Bronchial epithelial cell (primary cell): ENCODE data around the gene DNM3. TPM values are rescaled to one million over a fixed set of nuclear protein-coding genes. Genes with fewer than 3 reads are reported as not detected.

Experiments used
- DNase-seq: peaks from one replicate; pipeline ENCODE4 v3.0.0-alpha.2; 2010; ENCODE audit warnings: low read depth
- FAIRE-seq: peaks from 2 replicates; lab custom pipeline; 2011; peaks lifted over from hg19 to GRCh38; lab: Jason Lieb, UNC
- H3K27me3 ChIP-seq: 2 replicates; pipeline ENCODE4 v1.5.1; 2011; ENCODE audit warnings: low read length; ENCODE audit not compliant: control insufficient read depth, insufficient read depth
- H3K36me3 ChIP-seq: 2 replicates; pipeline ENCODE4 v1.5.1; 2011; ENCODE audit warnings: low read length; ENCODE audit not compliant: control insufficient read depth, insufficient read depth
- H3K4me3 ChIP-seq: 2 replicates; pipeline ENCODE4 v1.5.1; 2011; ENCODE audit warnings: mild to moderate bottlenecking, low read depth, low read length, control low read depth
- total RNA-seq: library from RNA; depleted of rRNA; stranded (reverse); fragments of >200 nt; gene quantifications from 2 replicates; pipeline ENCODE4 v1.2.1, GENCODE V29; 2014
- TF ChIP-seq, protein P1 (sequence below): IDR thresholded peaks from 2 replicates; pipeline ENCODE4 v1.5.1; 2011; ENCODE audit warnings: mild to moderate bottlenecking, moderate library complexity, low read length, control low read depth, inconsistent platforms; ENCODE audit not compliant: insufficient read depth, severe bottlenecking

Gene DNM3
- total RNA-seq, 1 donor from 2014 or later = 1.3 TPM

DNA sequence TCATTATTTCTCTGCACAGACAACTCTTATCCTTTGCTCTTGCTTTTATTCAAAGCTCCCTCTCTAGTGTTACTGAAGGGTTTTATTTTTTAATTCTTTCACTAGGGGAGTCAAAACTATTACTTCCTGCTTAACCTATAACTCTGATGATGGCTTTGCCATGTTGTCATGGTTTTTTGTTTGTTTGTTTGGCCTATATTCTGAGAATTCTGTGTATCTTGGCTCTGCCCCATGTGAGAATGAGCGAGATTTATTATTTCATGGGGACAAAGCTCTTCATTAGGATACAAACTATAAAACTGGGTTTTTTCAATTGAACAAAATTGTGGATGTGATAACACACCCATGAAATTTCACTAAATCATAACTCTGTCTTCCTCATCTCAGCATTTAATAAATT lies 388.6 kb downstream of the DNM3 start:
- DNase-seq (no peak), FAIRE-seq (no peak)
- Histone ChIP-seq H3K36me3 (no peaks in the 10 kb centered on the region), H3K27me3 (no peaks in the 10 kb centered on the region), H3K4me3 (no peak overlapping the region)
- TF ChIP-seq, protein P1, sequence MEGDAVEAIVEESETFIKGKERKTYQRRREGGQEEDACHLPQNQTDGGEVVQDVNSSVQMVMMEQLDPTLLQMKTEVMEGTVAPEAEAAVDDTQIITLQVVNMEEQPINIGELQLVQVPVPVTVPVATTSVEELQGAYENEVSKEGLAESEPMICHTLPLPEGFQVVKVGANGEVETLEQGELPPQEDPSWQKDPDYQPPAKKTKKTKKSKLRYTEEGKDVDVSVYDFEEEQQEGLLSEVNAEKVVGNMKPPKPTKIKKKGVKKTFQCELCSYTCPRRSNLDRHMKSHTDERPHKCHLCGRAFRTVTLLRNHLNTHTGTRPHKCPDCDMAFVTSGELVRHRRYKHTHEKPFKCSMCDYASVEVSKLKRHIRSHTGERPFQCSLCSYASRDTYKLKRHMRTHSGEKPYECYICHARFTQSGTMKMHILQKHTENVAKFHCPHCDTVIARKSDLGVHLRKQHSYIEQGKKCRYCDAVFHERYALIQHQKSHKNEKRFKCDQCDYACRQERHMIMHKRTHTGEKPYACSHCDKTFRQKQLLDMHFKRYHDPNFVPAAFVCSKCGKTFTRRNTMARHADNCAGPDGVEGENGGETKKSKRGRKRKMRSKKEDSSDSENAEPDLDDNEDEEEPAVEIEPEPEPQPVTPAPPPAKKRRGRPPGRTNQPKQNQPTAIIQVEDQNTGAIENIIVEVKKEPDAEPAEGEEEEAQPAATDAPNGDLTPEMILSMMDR = no peak

DNA sequence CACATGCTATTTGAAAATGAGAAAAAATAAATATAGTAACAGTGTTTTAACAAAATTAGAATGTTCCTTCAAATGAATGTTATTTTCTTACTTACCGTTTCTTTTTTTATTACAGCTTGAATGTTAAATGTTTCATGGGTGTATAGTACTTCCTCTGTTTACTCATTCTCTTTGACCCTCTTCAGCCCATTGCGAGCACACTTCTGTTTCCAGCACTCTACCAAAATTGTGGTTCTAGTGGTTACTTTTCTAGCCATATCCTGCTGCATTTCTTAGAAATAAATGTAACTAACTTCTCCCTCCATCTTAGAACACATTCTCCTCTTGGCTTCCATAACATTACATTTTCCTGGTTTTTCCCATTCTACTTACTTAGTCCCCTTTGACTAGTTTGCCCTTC lies 389.2 kb downstream of the DNM3 start:
- DNase-seq (no peak), FAIRE-seq (no peak)
- TF ChIP-seq, protein P1 = no peak
- H3K36me3 ChIP-seq = no peaks in the 10 kb centered on the region
- H3K27me3 ChIP-seq = no peaks in the 10 kb centered on the region
- H3K4me3 ChIP-seq = no peak overlapping the region

DNA sequence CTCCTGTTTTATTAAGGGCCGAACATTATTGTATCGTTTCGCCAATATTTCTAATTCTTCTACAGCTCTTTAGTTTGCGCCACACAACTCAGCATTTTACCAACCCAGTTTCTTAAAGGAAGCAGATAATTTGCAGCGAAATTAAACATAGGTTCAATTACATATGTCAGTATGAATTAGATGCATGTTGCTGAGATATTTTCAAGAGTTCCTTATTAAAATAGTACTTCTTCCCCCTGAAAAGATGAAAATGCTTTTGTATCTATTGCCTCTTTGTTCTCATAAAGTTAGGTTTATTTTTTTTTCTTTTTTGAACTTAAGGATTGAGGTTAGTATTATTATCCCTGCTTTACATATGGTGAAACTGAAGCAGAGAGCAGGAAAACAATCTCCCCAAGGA lies 395.7 kb downstream of the DNM3 start:
- no peaks in the 10 kb centered on the region for H3K27me3 ChIP-seq
- TF ChIP-seq, protein P1 = no peak
- H3K36me3 ChIP-seq = no peaks in the 10 kb centered on the region
- H3K4me3 ChIP-seq = no peak overlapping the region
- FAIRE-seq = no peak
- no peak for DNase-seq

DNA sequence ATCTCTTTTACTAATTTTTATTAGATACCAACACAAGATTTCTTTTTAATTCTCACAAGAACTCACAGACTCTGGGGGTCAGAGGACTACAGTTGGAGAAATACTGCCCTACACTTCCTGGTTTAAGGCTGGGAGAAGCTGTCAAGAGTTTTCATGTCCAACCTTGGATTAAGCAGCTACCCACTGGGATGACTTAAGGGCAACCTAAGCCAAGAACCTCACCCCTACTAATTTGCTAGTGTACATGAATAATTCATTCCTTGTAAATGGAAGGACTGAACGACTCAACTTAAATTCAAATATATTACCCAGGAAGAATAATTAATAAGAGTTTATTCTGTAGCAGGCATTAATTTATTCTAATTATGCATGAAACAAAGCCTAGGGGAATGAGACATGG lies 396.9 kb downstream of the DNM3 start:
- no peaks in the 10 kb centered on the region for H3K27me3 ChIP-seq
- TF ChIP-seq, protein P1 = no peak
- DNase-seq (no peak), FAIRE-seq (no peak)
- no peaks in the 10 kb centered on the region for H3K36me3 ChIP-seq
- H3K4me3 ChIP-seq = no peak overlapping the region

DNA sequence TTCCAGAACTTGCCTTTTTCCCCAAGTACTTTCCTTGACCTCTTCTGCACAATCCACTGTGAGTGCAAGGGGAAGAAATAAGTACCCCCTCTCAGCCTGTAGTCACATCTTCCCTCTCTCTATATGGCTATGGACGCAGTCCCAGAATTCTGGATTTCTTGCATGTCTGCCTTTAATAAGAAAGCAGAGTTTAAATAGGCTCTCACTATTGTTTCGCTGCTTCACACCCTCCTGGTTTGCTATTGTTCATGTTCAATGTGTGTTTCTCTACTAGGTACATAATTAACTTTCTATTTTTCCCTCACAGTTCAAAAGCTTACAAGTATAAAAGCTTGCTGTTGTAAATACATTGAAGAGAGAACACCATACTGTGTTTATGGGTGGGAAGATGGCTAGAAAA lies 397.7 kb downstream of the DNM3 start:
- no peaks in the 10 kb centered on the region for H3K27me3 ChIP-seq
- no peak for DNase-seq
- H3K4me3 ChIP-seq = no peak overlapping the region
- FAIRE-seq = no peak
- H3K36me3 ChIP-seq = no peaks in the 10 kb centered on the region
- TF ChIP-seq, protein P1 = no peak

DNA sequence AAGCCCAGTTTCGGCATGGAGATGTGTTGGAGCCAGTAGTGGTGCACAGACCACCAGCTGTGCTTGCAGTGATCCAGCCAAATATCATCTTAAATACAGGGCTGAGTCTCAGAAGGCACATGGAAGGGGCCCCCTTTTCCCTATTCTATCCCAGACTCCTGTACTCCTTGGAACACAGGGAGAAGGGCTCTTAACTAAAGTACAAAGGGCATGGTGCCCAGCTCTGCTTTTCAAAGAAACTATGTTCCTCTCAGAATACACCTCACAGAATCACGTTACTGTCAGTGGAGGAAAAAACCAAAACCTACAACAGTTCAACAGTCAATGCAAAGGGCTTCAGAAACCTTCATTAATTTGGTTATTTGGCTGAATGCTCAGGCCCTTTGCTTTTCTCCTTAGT lies 398.6 kb downstream of the DNM3 start:
- H3K4me3 ChIP-seq = no peak overlapping the region
- FAIRE-seq = no peak
- TF ChIP-seq, protein P1 = no peak
- no peaks in the 10 kb centered on the region for H3K27me3 ChIP-seq
- no peaks in the 10 kb centered on the region for H3K36me3 ChIP-seq
- DNase-seq = no peak
